K562 (cell line): Measurements from ENCODE around the gene TUT4. TPM values are rescaled to one million over a fixed set of nuclear protein-coding genes. Genes with fewer than 3 reads are reported as not detected.

Experiments
- ATAC-seq: fragments of 200-7000 bp; cut with Tn5 transposase; 3 replicates; pipeline ENCODE4 v1.9.1; 2020; ENCODE audit warnings: moderate library complexity
- BruUV-seq: library from RNA; stranded (reverse); fragments of 400-500 nt; replicated peaks from 2 replicates; lab custom pipeline; 2021; lab: Mats Ljungman, UMichigan
- CTCF ChIA-PET: fragments of 300-600 bp; formaldehyde crosslinking; extraction: SDS; loops from one replicate; lab custom pipeline; 2021; ENCODE audit warnings: low intra/inter-chr PET ratio; lab: Yijun Ruan, JAX
- POLR2A ChIA-PET: fragments of 300-600, 350-650 bp; sonication (Branson Sonifier 250); formaldehyde crosslinking; extraction: SDS; loops from one replicate; lab custom pipeline; 2021; ENCODE audit warnings: antibody characterized with exemption, inconsistent platforms; lab: Yijun Ruan, JAX
- DNase-seq, 4 experiments: peaks; one replicate each; pipeline versions ENCODE4 v3.0.0 to v3.0.0-alpha.2; 2011 to 2018; ENCODE audit warnings: low spot score in 3 of 4, mixed read lengths in 3 of 4; ENCODE audit errors: extremely low read depth in 1 of 4
- FAIRE-seq: peaks from 2 replicates; lab custom pipeline; 2011; peaks lifted over from hg19 to GRCh38; lab: Jason Lieb, UNC
- H2AFZ ChIP-seq: 2 replicates; pipeline ENCODE4 v1.6.0; 2011; ENCODE audit warnings: low read depth, low read length, control low read depth, inconsistent platforms
- H3K27ac ChIP-seq: fragments of 200-600 bp; 3 replicates; pipeline ENCODE4 v1.8.0; 2011; ENCODE audit warnings: low read depth, mild to moderate bottlenecking, control low read depth, inconsistent platforms, low read length, moderate library complexity, mixed read lengths; ENCODE audit errors: extremely low read depth
- H3K27me3 ChIP-seq, 2 experiments: fragments of 300-600 bp in 1 of 2; 2 replicates in 1 of 2; 3 replicates in 1 of 2; pipeline versions ENCODE4 v1.6.0 to v1.8.0; 2011; ENCODE audit warnings: inconsistent platforms in 2 of 2, low read length in 2 of 2, mild to moderate bottlenecking in 1 of 2, mixed read lengths in 1 of 2, moderate library complexity in 1 of 2; ENCODE audit not compliant: control insufficient read depth in 2 of 2, insufficient read depth in 2 of 2
- H3K36me3 ChIP-seq: fragments of 300-600 bp; 3 replicates; pipeline ENCODE4 v1.8.0; 2011; ENCODE audit warnings: mild to moderate bottlenecking, low read length, inconsistent platforms; ENCODE audit not compliant: control insufficient read depth, insufficient read depth
- H3K4me1 ChIP-seq, 2 experiments: fragments of 200-600 bp in 1 of 2; replicated peaks in 1 of 2; 2 replicates in 1 of 2; 3 replicates in 1 of 2; pipeline versions ENCODE4 v1.5.1 to v1.8.0; 2011; ENCODE audit warnings: inconsistent platforms in 2 of 2, low read length in 2 of 2, mild to moderate bottlenecking in 1 of 2, mixed read lengths in 1 of 2, moderate library complexity in 1 of 2; ENCODE audit not compliant: control insufficient read depth in 2 of 2, insufficient read depth in 2 of 2
- H3K4me2 ChIP-seq: 2 replicates; pipeline ENCODE4 v1.6.1; 2011; ENCODE audit warnings: low read length, control low read depth, inconsistent platforms, mixed read lengths; ENCODE audit not compliant: insufficient read depth
- H3K4me3 ChIP-seq: fragments of 200-600 bp; sonication (generic), shearing (Covaris generic); 2 replicates; pipeline ENCODE4 v1.5.1; 2016; ENCODE audit warnings: control low read depth, inconsistent platforms
- H3K79me2 ChIP-seq: fragments of 200-600 bp; 3 replicates; pipeline ENCODE4 v1.8.0; 2011; ENCODE audit warnings: low read length, inconsistent platforms; ENCODE audit not compliant: control insufficient read depth, insufficient read depth
- H3K9ac ChIP-seq, 2 experiments: 2 replicates each; pipeline versions ENCODE4 v1.6.0 to v1.6.1; 2011; ENCODE audit warnings: low read depth in 2 of 2, low read length in 2 of 2, control low read depth in 1 of 2, inconsistent platforms in 1 of 2, mild to moderate bottlenecking in 1 of 2, mixed read lengths in 1 of 2; ENCODE audit not compliant: insufficient read depth in 1 of 2
- H3K9me1 ChIP-seq: one replicate; pipeline ENCODE4 v1.6.0; 2011; ENCODE audit warnings: inconsistent platforms, mild to moderate bottlenecking, low read length, moderate library complexity; ENCODE audit not compliant: control insufficient read depth, insufficient read depth
- H3K9me3 ChIP-seq: replicated peaks from 2 replicates; pipeline ENCODE4 v1.5.1; 2011; ENCODE audit warnings: low read depth, low read length, inconsistent platforms; ENCODE audit not compliant: control insufficient read depth, insufficient read depth
- H4K20me1 ChIP-seq: replicated peaks from 2 replicates; pipeline ENCODE4 v1.6.1; 2011; ENCODE audit warnings: low read length, inconsistent platforms, mixed read lengths; ENCODE audit not compliant: control insufficient read depth, insufficient read depth
- ATF7 ChIP-seq: fragments of 450-650 bp; IDR thresholded peaks from 2 replicates; pipeline ENCODE4 v1.7.1; 2014; ENCODE audit warnings: mild to moderate bottlenecking, moderate library complexity
- C11orf30 ChIP-seq: fragments of 450-650 bp; IDR thresholded peaks from 2 replicates; pipeline ENCODE4 v1.6.1; 2016; ENCODE audit warnings: low read depth, mild to moderate bottlenecking
- CEBPB ChIP-seq: fragments of 450-650 bp; IDR thresholded peaks from 2 replicates; pipeline ENCODE4 v1.6.1; 2016; ENCODE audit warnings: missing genetic modification characterization, missing compliant biosample characterization
- CEBPG ChIP-seq, 3 experiments: fragments of 200-800 bp in 1 of 3; sonication (Bioruptor generic) in 1 of 3; sonication (generic) in 1 of 3; formaldehyde crosslinking in 1 of 3; IDR thresholded peaks in 2 of 3; conservative IDR thresholded peaks in 1 of 3; 2 replicates each; pipeline versions ENCODE4 v1.6.1 to v1.8.0; 2016 to 2022; ENCODE audit warnings: missing compliant biosample characterization in 2 of 3, missing genetic modification characterization in 2 of 3, mild to moderate bottlenecking in 1 of 3, missing genetic modification reagents in 1 of 3
- GATAD2B ChIP-seq: fragments of 450-650 bp; IDR thresholded peaks from 2 replicates; pipeline ENCODE4 v1.6.1; 2017; ENCODE audit warnings: mild to moderate bottlenecking, borderline replicate concordance
- HSF4 ChIP-seq: fragments of 250-450 bp; sonication (Bioruptor Pico); IDR thresholded peaks from 2 replicates; pipeline ENCODE4 v2.1.2; 2022; ENCODE audit warnings: mild to moderate bottlenecking, moderate library complexity, borderline replicate concordance
- MAFF ChIP-seq: IDR thresholded peaks from 2 replicates; pipeline ENCODE4 v1.6.1; 2012; ENCODE audit warnings: low read length, improper control_type of control experiment
- MAFG ChIP-seq: fragments of 450-650 bp; conservative IDR thresholded peaks from 2 replicates; pipeline ENCODE4 v1.6.1; 2016; ENCODE audit warnings: missing genetic modification characterization, missing compliant biosample characterization
- ZNF316 ChIP-seq: fragments of 450-650 bp; IDR thresholded peaks from 2 replicates; pipeline ENCODE4 v1.6.1; 2016
- ZNF324 ChIP-seq: fragments of 250-450 bp; sonication (Bioruptor Pico); IDR thresholded peaks from 2 replicates; pipeline ENCODE4 v1.4.0; 2020; ENCODE audit warnings: mild to moderate bottlenecking
- ZNF586 ChIP-seq: fragments of 450-650 bp; formaldehyde crosslinking; conservative IDR thresholded peaks from 2 replicates; pipeline ENCODE4 v1.4.0; 2020; ENCODE audit warnings: mild to moderate bottlenecking, moderate library complexity
- WGBS: fragments of 100-300 bp; shearing (Covaris generic); methylation state at CpG from one replicate; pipeline ENCODE4 v1.1.6; 2016; ENCODE audit warnings: low coverage, mixed read lengths; ENCODE audit not compliant: insufficient coverage; ENCODE audit errors: missing lambda C conversion rate; 5-methylcytosine and 5-hydroxymethylcytosine counted together
- in situ Hi-C: fragments of 300-500 bp; cut with MboI; formaldehyde crosslinking; loops from 4 replicates; pipeline ENCODE4 v1.15.0; 2018; ENCODE audit warnings: inconsistent platforms, mixed read lengths
- intact Hi-C: fragments of 100-400 bp; cut with micrococcal nuclease; formaldehyde crosslinking; loops from 2 replicates; pipeline ENCODE4 v1.14.2; 2022
- polyA plus RNA-seq, 8 experiments: library from polyadenylated mRNA; depleted of rRNA in 4 of 8; stranded (reverse) in 5 of 8; unstranded in 3 of 8; fragments of >200 nt; fragmentation: Nextera tagmentation in 2 of 8; fragmentation: Illumina TruSeq in 1 of 8; extraction: Ambion mirVana in 2 of 8; extraction: Trizol in 1 of 8; gene quantifications; 2 replicates each; pipeline versions ENCODE4 v1.2.1 to v1.2.3, GENCODE V29; 2011 to 2014; ENCODE audit warnings: inconsistent platforms in 1 of 8, missing spikeins in 1 of 8
- total RNA-seq, 7 experiments: library from RNA; depleted of rRNA in 6 of 7; stranded (reverse); fragments of >200 nt in 6 of 7; fragmentation: Illumina TruSeq in 2 of 7; extraction: Trizol in 2 of 7; gene quantifications; 2 replicates each; pipeline versions ENCODE4 v1.2.1 to v1.2.3, GENCODE V29; 2011 to 2021; ENCODE audit warnings: low replicate concordance in 1 of 7

TUT4 gene
- total and polyA plus RNA-seq, 9 of the 15 experiments (the other 6 are each of a cell fraction or from before 2014, with no cell fraction given), result 15.8 to 53.5 (median 36.7) TPM

DNA sequence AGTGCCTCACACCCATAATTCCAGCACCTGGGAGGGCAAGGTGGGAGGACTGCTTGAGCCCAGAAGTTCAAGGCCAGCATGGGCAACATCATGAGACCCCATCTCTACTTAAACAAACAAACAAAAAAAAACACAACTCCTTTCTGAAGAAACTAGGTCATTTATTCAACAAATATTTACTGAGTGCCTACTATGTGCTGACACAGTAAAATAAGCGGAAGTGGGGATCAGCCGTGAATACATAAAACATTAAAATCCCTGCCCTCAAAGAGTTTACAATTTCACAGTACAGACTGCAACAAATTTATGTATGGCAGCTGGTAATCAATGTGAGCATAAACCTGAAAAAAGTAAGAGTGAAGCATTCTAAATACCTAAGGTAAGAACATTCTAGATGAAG is 65.3 kb downstream of the TUT4 start:
- H4K20me1 ChIP-seq, result no peaks in the 10 kb centered on the region
- no peaks in the 10 kb centered on the region for H3K9me3 ChIP-seq
- H3K9ac ChIP-seq, result no peak overlapping the region
- intact Hi-C loops, result no loop called here
- in situ Hi-C loops, result no loop called here
- ATAC-seq (no peak), FAIRE-seq (no peak), DNase-seq (no peak)
- H3K27ac ChIP-seq, result no peak overlapping the region
- peaks cover 29% of the 10 kb centered on the region for H3K36me3 ChIP-seq
- H3K4me3 ChIP-seq, result no peak overlapping the region
- H2AFZ ChIP-seq, result no peak overlapping the region
- no peaks in the 10 kb centered on the region for H3K79me2 ChIP-seq
- H3K4me2 ChIP-seq, result no peak overlapping the region
- no peaks in the 10 kb centered on the region for H3K27me3 ChIP-seq
- BruUV-seq, result no TSS peak
- POLR2A ChIA-PET, result interaction anchor here (0.6 kb wide), 1 partner anchor 65 kb away, joined by 3 read pairs; the partner anchor contains the start of gene TUT4
- CTCF ChIA-PET, result no interaction called here
- no peaks in the 10 kb centered on the region for H3K4me1 ChIP-seq
- WGBS, result 100% methylated on average over 2 of the region's 2 CpGs
- 0 out of 2 replicates have a peak, but pooled peaks have one; percentile 34 for TF ChIP-seq MAFG (tag)
- TF ChIP-seq ZNF316, result peak; percentile 78
- TF ChIP-seq ATF7, result no peak
- TF ChIP-seq C11orf30, result peak; percentile 42; the same call in 1 of the 2 replicates
- TF ChIP-seq MAFF, result peak; percentile 44; the same call in 1 of the 2 replicates
- no peak for TF ChIP-seq ZNF586 (CRISPR knock-in tag)
- TF ChIP-seq, all 486 proteins: peak for 4
- H3K9me1 ChIP-seq, result no peaks in the 10 kb centered on the region

DNA sequence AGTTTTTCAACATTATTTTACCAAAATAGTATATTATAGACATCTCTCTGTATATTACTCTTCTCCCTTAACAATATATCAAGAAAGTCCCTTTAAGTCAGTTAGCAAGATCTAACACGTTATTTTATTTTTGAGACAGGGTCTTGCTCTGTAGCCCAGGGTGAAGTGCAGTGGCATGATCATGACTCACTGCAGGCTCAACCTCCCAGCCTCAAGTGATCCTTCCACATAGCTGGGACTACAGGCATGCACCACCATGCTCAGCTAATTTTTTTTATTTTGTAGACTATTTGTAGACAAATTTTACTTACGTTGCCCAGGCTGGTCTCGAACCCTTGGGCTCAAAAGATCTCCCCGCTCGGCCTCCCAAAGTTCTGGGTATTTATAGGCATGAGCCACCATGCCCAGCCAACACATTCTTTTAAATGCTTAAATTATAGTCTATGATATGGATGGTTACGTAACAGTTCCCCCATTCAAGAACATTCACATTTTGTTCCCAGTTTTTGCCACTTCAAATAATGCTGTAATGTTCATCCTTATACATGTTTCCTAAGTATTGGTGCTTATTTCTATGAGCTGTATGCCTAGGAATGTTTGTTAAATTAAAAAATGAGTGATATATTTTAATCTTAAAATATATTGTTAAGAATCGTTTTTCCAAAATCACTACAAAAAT is 70.4 kb downstream of the TUT4 start:
- FAIRE-seq (no peak), ATAC-seq (no peak), DNase-seq (no peak)
- intact Hi-C loops, result no loop called here
- H3K36me3 ChIP-seq, result peaks cover 17% of the 10 kb centered on the region; the same call in 2 of the 3 replicates
- no peak overlapping the region for H3K4me2 ChIP-seq
- no peaks in the 10 kb centered on the region for H3K4me1 ChIP-seq
- no peak overlapping the region for H3K4me3 ChIP-seq
- ChIA-PET POLR2A (interaction anchor here (1.4 kb wide), 1 partner anchor 8 kb away, joined by 6 read pairs; no protein-coding TSS in a partner anchor), CTCF (no interaction called here)
- 90% methylated on average over 7 of the region's 7 CpGs for whole genome bisulfite sequencing
- no peak overlapping the region for H2AFZ ChIP-seq
- no peak for TF ChIP-seq GATAD2B
- no peak for TF ChIP-seq ATF7
- peak; percentile 61 for TF ChIP-seq CEBPB (tag)
- no peak for TF ChIP-seq ZNF324
- TF ChIP-seq HSF4, result no peak
- TF ChIP-seq CEBPG (CRISPR knock-in tag; IDR thresholded peaks at IDR 0.05), result no peak
- 0 out of 4 replicates have a peak, but pooled peaks of 1 of the 2 experiments have one; percentile 21 for TF ChIP-seq CEBPG (tag; conservative IDR thresholded peaks at IDR 0.05 in 1 of 2, IDR thresholded peaks at IDR 0.05 in 1 of 2)
- in situ Hi-C loops, result no loop called here
- H3K79me2 ChIP-seq, result no peaks in the 10 kb centered on the region
- no peak overlapping the region for H3K9ac ChIP-seq
- no peak overlapping the region for H3K27ac ChIP-seq
- H4K20me1 ChIP-seq, result no peaks in the 10 kb centered on the region
- no peaks in the 10 kb centered on the region for H3K9me3 ChIP-seq
- H3K9me1 ChIP-seq, result no peaks in the 10 kb centered on the region
- no TSS peak for BruUV-seq
- H3K27me3 ChIP-seq, result no peaks in the 10 kb centered on the region
